Upper lobe of left lung (tissue), 4 donors: ENCODE data around the gene COL9A3.

Experiments
- POLR2AphosphoS5 ChIP-seq, 2 donors: sonication (generic); formaldehyde crosslinking; IDR thresholded peaks; one replicate each; pipeline ENCODE4 v1.5.1; 2017; ENCODE audit warnings: antibody characterized with exemption in 2 of 2
- TF ChIP-seq, protein P1 (sequence below), 6 experiments: fragments of 450-650 bp in 4 of 6; fragments of 200-600 bp in 2 of 6; sonication (generic) in 2 of 6; IDR thresholded peaks; one replicate each; pipeline ENCODE4 v1.5.1; 2016 to 2019; ENCODE audit warnings: antibody characterized with exemption in 6 of 6

DNA sequence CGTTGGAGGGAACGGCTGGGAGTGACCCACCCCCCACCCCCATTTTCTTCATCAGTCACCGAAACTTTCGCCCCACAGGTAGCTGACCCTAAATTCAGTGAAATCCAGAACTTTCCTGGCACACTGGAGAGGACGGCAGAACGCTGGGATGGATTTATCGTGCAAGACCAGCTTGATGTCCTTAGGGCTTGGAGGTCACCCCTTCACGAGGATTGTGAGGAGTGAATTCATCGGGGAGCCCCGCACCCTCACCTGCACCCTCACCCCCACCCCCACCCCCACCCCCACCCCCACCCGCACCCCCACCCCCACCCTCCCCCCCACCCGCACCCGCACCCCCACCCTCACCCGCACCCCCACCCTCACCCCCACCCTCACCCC lies 58.1 kb downstream of the COL9A3 start:
- no peak for TF ChIP-seq POLR2AphosphoS5 (IDR thresholded peaks at IDR 0.05)
- TF ChIP-seq, protein P1, sequence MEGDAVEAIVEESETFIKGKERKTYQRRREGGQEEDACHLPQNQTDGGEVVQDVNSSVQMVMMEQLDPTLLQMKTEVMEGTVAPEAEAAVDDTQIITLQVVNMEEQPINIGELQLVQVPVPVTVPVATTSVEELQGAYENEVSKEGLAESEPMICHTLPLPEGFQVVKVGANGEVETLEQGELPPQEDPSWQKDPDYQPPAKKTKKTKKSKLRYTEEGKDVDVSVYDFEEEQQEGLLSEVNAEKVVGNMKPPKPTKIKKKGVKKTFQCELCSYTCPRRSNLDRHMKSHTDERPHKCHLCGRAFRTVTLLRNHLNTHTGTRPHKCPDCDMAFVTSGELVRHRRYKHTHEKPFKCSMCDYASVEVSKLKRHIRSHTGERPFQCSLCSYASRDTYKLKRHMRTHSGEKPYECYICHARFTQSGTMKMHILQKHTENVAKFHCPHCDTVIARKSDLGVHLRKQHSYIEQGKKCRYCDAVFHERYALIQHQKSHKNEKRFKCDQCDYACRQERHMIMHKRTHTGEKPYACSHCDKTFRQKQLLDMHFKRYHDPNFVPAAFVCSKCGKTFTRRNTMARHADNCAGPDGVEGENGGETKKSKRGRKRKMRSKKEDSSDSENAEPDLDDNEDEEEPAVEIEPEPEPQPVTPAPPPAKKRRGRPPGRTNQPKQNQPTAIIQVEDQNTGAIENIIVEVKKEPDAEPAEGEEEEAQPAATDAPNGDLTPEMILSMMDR (IDR thresholded peaks at IDR 0.05): no peak
